AG09309 (cell line): Measurements from ENCODE around the gene POU2F2.

Source experiments
- DNase-seq: peaks from one replicate; pipeline ENCODE4 v3.0.0-alpha.2; 2010; ENCODE audit warnings: low read depth
- H3K4me3 ChIP-seq: 2 replicates; pipeline ENCODE4 v1.5.1; 2011; ENCODE audit warnings: mild to moderate bottlenecking, low read depth, low read length, moderate library complexity; ENCODE audit not compliant: control insufficient read depth
- CTCF ChIP-seq: IDR thresholded peaks from 2 replicates; pipeline ENCODE4 v1.5.1; 2011; ENCODE audit warnings: mild to moderate bottlenecking, low read depth, low read length, inconsistent platforms; ENCODE audit not compliant: insufficient read depth, control insufficient read depth; ENCODE audit errors: missing control alignments

Gene POU2F2

GRCh38 chr19:42114412-42114811 is 17.8 kb downstream of the POU2F2 start:
- H3K4me3 ChIP-seq, result no peak overlapping the region
- DNase-seq, result no peak
- TF ChIP-seq CTCF, result no peak

DNA sequence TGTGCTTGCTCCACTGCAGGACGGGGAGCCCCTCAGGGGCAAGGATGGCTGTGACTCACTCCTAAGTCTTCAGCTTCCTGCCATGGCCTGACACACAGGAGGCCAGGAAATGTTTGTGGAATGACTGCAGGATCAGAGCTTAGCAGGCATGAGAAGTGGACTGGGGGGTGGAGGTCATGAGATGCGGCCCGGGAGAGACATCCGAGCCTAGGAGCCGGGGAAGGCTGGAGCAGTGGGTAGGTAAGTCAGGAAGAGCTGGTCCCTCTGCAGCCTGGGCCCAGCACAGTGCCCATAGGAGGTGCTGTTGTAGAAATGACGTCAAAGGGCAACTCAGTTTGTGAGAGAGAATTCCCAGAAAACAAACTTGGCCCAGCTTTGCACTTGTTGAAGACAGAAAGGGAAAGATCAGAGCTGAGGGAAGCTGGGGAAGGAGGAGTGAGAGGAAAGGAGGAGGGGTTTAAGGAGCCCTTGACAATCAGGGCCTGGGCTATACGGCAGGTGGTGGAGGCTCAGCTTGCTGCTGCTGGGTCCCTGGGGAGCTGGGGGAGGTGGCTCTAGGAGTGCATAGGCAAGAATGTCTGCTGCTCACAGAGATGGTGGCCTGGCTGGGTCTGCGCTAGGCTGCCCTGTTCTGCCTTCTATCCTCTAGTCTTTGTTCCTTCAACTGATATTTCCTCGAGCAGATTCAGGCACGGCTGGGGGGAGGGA is 18.5 kb downstream of the POU2F2 start:
- DNase-seq, result peak; percentile 91

DNA sequence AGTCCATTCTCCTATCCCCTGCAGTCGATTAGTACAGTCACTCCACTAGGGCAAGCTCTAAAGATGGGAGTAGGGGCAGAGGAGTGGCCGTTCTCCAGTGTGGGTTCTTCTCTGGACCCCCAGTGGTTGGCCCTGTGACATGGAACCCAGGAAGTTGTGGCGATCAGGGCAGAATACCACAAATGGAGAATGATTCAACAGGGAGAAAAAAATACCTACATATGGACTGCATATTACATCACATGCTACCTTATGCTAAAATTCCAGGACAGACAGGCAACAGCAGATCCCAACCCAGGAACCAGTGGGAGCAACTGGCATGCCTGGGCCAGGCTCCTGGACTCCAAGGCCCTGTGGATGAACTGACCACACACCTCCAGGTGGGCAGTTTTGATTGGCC is 20.4 kb downstream of the POU2F2 start:
- H3K4me3 ChIP-seq, result no peak overlapping the region
- DNase-seq, result no peak
- no peak for TF ChIP-seq CTCF

More for the DNA sequence above, 18.5 kb downstream of the POU2F2 start:
- peak; percentile 36 for TF ChIP-seq CTCF
- no peak overlapping the region for H3K4me3 ChIP-seq

- no peak for TF ChIP-seq CTCF
- DNase-seq, result peak; percentile 67
- H3K4me3 ChIP-seq, result no peak overlapping the region
Observed at GRCh38 chr19:42111384-42111783, 20.9 kb downstream of the POU2F2 start.

DNA sequence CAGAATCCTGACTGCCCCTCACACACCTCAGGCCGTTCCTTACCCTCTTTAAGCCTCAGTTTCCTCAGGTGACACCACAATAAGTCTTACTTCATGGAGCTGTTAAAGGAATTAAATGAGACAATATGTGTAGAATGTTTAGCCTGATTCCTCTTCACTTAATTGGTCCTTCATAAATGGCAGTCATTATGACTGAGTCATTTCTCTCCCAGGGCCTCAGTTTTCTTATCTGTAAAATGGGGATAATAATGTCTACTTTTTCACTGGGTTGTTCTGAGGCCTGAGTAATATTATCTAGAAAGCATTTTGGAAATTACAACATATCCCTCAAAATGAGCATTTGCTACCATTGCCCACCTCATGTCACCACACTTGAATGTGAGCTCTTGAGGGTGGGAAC is 21.6 kb downstream of the POU2F2 start:
- no peak for DNase-seq
- TF ChIP-seq CTCF, result no peak
- H3K4me3 ChIP-seq, result no peak overlapping the region

- H3K4me3 ChIP-seq, result no peak overlapping the region
- no peak for DNase-seq
- no peak for TF ChIP-seq CTCF
Observed at GRCh38 chr19:42109896-42110295, 22.4 kb downstream of the POU2F2 start.
